HG03460 (cell line): ENCODE data around the gene ULK4.
"Not testable (repeated sequence)": the region's sequence is repeated elsewhere in the genome, so short reads cannot be mapped to it uniquely, and the experiment has no call there.

Experiments
- ATAC-seq: cut with Tn5 transposase; IDR thresholded peaks from one replicate; pipeline ENCODE4 v1.9.1; 2021; ENCODE audit not compliant: unreplicated experiment

ULK4 gene

GRCh38 chr3:41695806-41696205, 266.1 kb downstream of the ULK4 start:
- ATAC-seq: not testable (repeated sequence)

- ATAC-seq: no peak
Measured at GRCh38 chr3:41693799-41694198, 268.1 kb downstream of the ULK4 start.

- no peak for ATAC-seq
Measured at GRCh38 chr3:41690766-41691563, 270.9 kb downstream of the ULK4 start.

- no peak for ATAC-seq
Measured at GRCh38 chr3:41688595-41689380, 273.1 kb downstream of the ULK4 start.

- ATAC-seq: no peak
Measured at GRCh38 chr3:41684797-41685735, 276.8 kb downstream of the ULK4 start.

GRCh38 chr3:41683666-41684350, 278.1 kb downstream of the ULK4 start:
- no peak for ATAC-seq

- no peak for ATAC-seq
Measured at GRCh38 chr3:41682996-41683395, 278.9 kb downstream of the ULK4 start.

GRCh38 chr3:41682382-41682781, 279.5 kb downstream of the ULK4 start:
- ATAC-seq: no peak

- no peak for ATAC-seq
Measured at GRCh38 chr3:41681479-41681878, 280.4 kb downstream of the ULK4 start.

- ATAC-seq: no peak
Measured at GRCh38 chr3:41679374-41679773, 282.5 kb downstream of the ULK4 start.

- ATAC-seq: not testable (repeated sequence)
Measured at GRCh38 chr3:41675102-41675501, 286.8 kb downstream of the ULK4 start.

- no peak for ATAC-seq
Measured at GRCh38 chr3:41674449-41674848, 287.5 kb downstream of the ULK4 start.

- no peak for ATAC-seq
Measured at GRCh38 chr3:41673650-41674049, 288.3 kb downstream of the ULK4 start.

GRCh38 chr3:41668379-41668778, 293.5 kb downstream of the ULK4 start:
- ATAC-seq: no peak

GRCh38 chr3:41662288-41662687, 299.6 kb downstream of the ULK4 start:
- no peak for ATAC-seq

- ATAC-seq: no peak
Measured at GRCh38 chr3:41661796-41662195, 300.1 kb downstream of the ULK4 start.

GRCh38 chr3:41660510-41660909, 301.4 kb downstream of the ULK4 start:
- ATAC-seq: no peak

GRCh38 chr3:41653571-41654239, 308.2 kb downstream of the ULK4 start:
- ATAC-seq: no peak

- ATAC-seq: no peak
Measured at GRCh38 chr3:41652931-41653330, 309.0 kb downstream of the ULK4 start.

GRCh38 chr3:41652506-41652905, 309.4 kb downstream of the ULK4 start:
- ATAC-seq: no peak
